GM19452 (cell line): Measurements from ENCODE around the gene RNU6-9.

Source experiments
- ATAC-seq: cut with Tn5 transposase; IDR thresholded peaks from one replicate; pipeline ENCODE4 v1.9.1; 2021; ENCODE audit not compliant: unreplicated experiment

Gene RNU6-9

GRCh38 chr19:916645-917322, 23.5 kb downstream of the RNU6-9 start:
- ATAC-seq: no peak

DNA sequence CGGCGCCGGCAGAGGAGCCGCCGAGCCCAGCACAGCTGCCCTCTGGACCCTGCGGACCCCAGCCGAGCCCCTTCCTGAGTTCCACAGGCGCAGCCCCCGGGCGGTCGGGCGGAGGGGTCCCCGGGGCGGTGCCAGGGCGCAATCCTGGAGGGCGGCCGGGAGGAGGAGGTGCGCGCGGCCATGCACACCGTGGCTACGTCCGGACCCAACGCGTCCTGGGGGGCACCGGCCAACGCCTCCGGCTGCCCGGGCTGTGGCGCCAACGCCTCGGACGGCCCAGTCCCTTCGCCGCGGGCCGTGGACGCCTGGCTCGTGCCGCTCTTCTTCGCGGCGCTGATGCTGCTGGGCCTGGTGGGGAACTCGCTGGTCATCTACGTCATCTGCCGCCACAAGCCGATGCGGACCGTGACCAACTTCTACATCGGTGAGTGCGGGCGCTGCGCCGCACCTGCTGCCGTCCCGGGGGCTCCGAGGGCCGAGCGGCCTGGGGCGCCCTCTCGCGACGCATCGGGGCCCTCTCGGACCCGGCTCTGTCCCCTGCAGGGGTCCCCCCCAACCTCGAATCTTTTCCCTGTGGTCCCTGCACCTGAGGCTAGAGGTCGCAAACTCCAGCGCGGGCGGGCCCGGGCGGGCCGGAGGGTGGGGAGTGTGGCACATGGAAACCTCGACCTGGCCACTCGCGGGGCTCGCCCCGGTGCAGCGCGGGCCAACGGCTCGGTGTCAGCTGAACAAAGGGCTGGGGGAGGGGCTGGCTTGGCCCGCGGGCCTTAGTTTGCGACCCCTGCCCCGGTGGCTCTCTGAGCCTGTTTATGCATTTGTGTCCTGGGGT, 24.3 kb downstream of the RNU6-9 start, which contains the start of gene KISS1R:
Gene KISS1R (plus strand): TSS at position 11 of the 829 bp plus-strand sequence. CDS start 170 bp downstream, at position 181.
- ATAC-seq: no peak

GRCh38 chr19:918152-918437, 24.8 kb downstream of the RNU6-9 start:
- no peak for ATAC-seq

GRCh38 chr19:918481-919198, 25.4 kb downstream of the RNU6-9 start:
- no peak for ATAC-seq

DNA sequence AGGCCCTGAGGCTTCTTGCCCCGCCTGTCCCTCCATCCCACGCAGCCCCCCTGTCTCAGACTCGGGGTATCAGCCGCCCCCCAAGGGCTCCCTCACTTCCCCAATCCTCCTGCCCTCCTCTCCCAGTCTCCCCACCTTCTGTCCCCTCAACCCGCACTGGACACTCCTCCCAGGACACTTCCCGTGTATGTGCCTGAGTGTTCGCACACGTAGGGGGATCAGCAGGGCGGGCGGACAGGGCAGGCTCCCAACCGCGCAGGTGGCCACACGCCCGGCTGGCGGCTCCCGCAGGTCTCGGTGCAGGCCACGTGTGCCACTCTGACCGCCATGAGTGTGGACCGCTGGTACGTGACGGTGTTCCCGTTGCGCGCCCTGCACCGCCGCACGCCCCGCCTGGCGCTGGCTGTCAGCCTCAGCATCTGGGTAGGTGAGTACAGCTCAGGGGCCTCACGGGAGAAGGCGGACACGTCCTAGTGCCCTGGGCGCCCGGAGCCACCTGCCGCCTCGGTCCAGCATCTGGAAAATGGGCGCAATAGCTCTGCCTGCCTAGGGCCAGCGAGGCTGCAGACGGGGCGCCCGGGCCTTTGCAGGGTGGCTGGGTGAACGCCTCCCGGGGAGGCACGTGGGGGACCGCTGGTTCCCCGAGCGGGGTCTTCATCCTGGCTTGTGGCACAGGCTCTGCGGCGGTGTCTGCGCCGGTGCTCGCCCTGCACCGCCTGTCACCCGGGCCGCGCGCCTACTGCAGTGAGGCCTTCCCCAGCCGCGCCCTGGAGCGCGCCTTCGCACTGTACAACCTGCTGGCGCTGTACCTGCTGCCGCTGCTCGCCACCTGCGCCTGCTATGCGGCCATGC, 26.1 kb downstream of the RNU6-9 start:
- ATAC-seq: no peak

- no peak for ATAC-seq
Measured at GRCh38 chr19:920051-920864, 27.0 kb downstream of the RNU6-9 start.

DNA sequence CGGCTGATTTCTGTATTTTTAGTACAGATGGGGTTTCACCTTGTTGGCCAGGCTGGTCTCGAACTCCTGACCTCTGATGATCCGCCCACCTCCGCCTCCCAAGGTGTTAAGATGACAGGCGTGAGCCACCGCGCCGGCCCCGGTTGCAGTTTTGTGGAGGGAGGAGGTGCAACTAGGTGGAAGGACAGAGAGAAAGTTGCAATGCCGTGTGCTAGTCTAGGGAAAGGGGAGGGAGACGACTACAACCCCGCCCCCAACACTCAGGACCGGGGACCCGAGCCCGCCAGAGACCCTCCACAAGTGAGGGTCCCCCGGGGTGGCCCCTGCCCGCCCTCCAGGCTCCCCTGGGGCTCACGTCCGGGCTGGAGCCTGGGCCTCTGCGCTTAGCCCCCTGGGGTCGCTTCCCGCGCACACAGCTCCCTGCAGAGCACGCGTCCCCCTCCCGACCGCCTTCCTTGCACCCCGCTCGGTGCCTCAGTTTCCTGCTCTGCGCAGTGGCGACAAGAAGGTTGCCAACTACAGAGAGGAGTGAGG, 31.3 kb downstream of the RNU6-9 start:
- no peak for ATAC-seq

DNA sequence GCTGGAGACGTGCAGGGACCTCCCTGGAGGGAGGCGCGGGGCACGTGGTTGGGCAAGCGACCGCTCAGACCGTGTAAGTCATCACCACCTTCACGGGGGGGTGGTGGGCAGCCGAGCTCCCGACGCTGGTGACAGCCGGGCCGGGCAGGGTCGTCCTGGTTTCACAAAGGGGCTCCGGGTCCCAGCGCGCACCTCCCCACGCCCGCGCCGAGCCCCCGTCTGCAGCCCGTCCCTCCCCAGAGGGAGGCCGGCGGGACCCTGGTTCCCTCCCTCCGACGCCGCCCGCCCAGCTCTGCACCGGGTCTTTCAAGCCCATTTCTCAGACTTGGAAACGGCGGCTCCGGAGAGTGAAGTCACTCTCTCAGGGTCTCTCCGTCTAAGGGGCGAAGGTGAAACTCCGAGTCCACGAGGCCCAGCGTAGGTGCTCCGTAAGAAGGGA, 31.8 kb downstream of the RNU6-9 start:
- ATAC-seq: peak; percentile 45

GRCh38 chr19:925526-926322, 32.4 kb downstream of the RNU6-9 start, which contains the start of gene ARID3A:
Gene ARID3A, plus strand, starts transcription at chr19:926035. Its CDS starts 3,494 bp downstream, at chr19:929529.
- ATAC-seq: peak; percentile 55

DNA sequence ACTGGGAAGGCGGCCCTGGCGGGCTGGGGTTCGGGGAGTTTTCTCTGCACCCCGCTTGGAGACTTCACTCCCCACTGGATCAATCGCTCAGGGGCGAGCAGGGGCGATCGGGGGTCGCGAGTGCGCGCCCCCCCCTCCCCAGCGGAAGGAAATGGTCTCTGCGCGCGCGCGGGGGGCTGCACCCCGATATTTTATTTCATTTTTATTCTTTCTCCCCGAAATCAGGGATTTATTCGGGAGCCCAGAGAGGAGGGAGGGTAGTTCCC, 33.0 kb downstream of the RNU6-9 start:
- ATAC-seq: no peak

DNA sequence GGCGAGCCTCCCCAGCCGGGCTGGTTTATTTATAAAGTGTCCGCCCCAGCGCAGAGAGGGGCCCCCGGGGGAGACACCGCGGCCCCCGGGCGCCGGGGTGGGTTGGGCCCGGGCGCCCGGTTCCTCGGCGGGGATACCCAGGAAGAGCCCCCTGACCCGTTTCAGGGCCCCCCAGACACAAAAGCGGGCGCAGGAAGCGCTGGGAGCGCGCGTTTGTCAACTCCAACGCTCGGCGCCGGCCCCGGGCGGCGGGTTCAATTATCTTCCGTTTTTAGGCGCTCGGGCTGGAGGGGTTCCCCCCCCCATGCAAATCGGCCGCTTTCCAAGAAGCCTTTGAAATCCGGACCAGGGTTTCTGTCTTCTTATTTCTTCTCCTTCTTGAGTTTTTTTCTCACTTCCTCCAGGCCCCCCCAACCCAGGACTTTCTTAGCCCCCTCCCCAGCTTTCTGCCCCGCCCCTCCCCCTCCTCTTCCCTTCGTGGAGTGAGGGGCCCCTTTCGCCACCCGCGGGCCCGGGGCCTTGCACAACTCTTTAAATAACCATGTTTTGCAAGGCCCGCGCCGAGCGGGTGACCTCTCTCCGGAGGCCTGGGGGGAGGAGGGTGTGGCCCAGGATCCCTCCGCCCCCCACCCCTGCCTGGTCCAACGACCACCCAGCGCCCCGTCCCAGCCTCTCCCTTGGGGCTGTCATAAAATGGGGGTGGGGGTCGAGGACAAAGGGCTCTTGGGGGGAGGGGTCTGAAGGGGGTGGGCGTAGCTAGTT, 33.5 kb downstream of the RNU6-9 start:
- ATAC-seq: no peak

DNA sequence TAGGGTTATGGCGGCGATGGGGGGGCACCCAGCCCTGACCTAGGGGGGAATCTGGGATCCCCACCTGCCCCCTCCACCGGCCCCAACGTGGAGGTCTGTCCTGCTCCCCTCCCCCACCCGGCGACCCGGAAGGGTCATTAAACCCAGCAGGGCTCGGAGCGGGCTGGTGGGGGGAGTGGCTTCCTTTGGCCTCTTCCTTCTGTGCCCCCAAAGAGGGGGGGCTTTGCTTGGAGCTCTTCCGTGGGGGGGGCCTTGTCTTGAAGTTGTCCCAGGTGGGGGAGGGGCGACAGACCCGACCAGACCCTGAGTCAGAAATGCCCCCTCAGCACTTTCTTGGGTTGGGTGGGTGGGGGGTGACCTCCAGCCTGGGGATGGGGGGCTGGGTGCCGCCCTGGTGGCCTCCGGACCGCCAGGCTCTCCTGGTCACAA, 34.1 kb downstream of the RNU6-9 start:
- no peak for ATAC-seq

- ATAC-seq: no peak
Measured at GRCh38 chr19:927780-928401, 34.6 kb downstream of the RNU6-9 start.

- ATAC-seq: no peak
Measured at GRCh38 chr19:928471-929202, 35.4 kb downstream of the RNU6-9 start.

DNA sequence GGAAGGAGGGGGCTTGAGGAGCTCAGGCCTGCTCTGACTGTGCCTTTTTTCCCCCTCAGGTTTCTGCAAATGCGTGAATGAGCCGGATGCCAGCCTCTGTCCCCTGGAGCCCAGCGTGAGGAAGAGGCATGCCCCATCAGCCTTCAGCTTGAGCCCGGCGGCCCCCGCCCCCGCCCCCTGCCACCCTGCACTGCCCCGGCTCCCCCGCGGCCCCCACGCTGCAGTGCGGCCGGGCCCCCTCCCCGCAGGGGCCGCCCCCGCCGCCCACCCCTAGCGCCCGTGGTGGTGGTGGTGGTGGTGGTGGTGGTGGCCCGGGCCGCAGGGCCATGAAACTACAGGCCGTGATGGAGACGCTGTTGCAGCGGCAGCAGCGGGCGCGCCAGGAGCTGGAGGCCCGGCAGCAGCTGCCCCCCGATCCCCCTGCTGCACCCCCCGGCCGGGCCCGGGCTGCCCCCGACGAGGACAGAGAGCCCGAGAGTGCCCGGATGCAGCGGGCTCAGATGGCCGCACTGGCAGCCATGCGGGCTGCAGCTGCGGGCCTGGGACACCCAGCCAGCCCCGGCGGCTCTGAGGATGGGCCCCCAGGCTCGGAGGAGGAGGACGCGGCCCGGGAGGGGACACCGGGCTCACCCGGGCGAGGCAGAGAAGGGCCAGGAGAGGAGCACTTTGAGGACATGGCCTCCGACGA, 36.1 kb downstream of the RNU6-9 start:
- no peak for ATAC-seq

DNA sequence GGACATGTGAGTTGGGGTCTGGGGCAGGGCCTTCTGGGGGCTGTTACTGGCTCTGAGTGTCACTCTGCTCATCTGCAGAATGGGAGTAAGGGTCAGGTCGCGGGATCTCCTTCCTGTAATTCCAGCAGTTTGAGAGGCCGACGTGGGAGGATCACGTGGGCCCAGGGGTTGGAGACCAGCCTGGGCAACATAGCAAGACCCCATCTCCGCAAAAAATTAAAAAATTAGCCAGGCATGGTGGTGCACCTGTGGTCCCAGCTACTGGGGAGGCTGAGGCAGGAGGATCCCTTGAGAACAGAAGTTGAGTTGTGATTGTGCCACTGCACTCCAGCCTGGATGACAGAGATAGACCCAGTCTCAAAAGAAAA, 36.6 kb downstream of the RNU6-9 start:
- ATAC-seq: no peak
